VCaP (cell line): ENCODE results near the gene PKNOX1.

ENCODE experiments used
- H3K27ac ChIP-seq: fragments of 450-650 bp; 2 replicates; pipeline ENCODE4 v1.5.1; 2017
- CTCF ChIP-seq: fragments of 450-650 bp; conservative IDR thresholded peaks from 2 replicates; pipeline ENCODE4 v1.5.1; 2017; ENCODE audit warnings: mild to moderate bottlenecking, moderate library complexity

The PKNOX1 gene

GRCh38 chr21:43021191-43021590, 46.8 kb downstream of the PKNOX1 start:
- no peak for TF ChIP-seq CTCF
- H3K27ac ChIP-seq: no peak overlapping the region

DNA sequence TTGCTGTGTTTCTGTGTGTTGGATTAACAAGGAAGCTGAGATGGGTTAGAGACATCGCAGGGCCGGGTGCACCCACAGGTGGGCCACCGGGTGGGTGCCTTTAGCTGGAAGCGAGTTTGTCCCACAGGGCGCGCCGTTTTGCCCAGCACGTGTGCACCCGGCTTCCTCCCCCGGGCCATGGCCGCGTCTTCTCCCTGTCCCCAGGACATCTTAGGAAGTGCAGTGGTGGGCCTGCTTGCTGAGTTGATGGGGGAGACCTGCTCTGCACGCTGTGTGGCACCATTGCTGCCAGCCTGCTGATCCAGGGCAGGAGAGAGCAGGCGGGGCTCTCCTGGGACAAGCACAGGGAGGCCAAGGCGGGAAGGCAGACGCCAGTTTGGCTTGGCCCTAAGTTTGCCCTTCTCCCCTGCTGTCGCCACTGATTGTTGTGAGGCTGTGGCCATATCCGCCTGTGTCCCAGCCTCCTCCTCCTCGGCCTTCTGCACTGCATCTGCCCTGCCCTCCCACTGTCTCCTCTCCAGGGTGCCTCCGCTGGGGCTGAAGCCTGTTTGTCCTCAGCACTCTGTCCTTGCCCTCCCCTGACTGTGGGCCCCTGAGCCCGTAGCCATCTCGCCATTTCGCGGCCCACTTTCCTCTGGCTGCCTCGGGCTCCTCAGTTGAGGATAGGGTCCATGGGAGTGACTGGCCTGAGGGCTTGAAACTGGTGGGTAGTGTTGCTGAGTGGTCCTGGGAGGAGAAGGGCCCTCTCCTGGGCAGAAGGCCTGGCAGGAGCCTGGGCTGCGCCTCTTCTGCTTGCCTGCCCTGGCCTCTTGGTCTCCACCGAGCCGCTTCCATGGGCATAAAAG, 47.6 kb downstream of the PKNOX1 start:
- H3K27ac ChIP-seq: no peak overlapping the region
- TF ChIP-seq CTCF: no peak

DNA sequence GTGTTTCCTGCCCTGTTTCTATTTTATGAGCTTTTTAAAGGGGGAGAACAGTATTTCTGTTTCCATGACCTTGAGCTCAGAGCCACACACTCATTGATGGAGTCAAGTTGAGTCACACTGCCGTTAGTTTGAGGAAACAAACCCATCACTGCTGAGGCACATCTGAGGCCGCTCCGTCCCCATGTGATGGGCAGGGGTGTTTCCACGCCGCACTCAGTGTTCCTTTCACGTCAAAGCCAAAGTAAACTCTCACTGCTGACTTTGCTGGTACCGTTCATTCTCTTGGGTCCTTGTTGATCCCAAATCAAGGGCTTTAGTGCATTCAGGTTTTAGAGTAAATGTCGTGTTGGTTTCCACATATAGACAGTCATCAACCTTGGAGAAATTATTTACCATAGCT, 48.8 kb downstream of the PKNOX1 start:
- no peak overlapping the region for H3K27ac ChIP-seq
- TF ChIP-seq CTCF: no peak

- no peak overlapping the region for H3K27ac ChIP-seq
- no peak for TF ChIP-seq CTCF
Measured at GRCh38 chr21:43024439-43025136, 50.2 kb downstream of the PKNOX1 start.

DNA sequence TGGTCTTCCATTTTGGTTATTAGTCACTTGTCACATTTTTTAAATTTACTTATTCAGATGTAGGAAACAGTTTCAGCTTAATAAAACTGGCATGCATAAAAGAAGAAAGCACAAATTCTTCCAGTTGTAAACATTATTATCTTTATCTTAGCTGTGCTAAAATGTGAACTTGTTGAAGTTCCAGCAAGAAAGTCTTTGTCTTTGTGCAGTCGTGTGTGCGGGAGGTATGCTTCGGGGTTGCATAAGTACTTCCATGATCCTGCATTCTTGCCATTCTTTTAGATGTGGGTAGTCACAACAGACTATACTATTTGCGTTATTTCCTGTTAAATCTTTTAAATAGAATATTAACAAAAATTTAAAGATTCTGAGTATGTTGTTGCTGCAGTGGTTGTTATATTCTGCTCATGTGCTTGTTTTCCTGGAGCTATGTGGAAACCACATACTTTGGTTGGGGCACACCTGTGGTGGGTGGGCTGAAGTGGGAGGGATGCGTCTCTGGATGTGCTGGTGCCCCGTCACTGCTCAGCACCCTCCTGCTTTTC, 51.3 kb downstream of the PKNOX1 start:
- no peak overlapping the region for H3K27ac ChIP-seq
- no peak for TF ChIP-seq CTCF

GRCh38 chr21:43027846-43028731, 53.7 kb downstream of the PKNOX1 start:
- H3K27ac ChIP-seq: no peak overlapping the region
- no peak for TF ChIP-seq CTCF
